HG03139 (cell line): ENCODE results near the gene IRGQ.

Source experiments
- ATAC-seq: cut with Tn5 transposase; IDR thresholded peaks from one replicate; pipeline ENCODE4 v1.9.1; 2021; ENCODE audit not compliant: unreplicated experiment

The IRGQ gene

DNA sequence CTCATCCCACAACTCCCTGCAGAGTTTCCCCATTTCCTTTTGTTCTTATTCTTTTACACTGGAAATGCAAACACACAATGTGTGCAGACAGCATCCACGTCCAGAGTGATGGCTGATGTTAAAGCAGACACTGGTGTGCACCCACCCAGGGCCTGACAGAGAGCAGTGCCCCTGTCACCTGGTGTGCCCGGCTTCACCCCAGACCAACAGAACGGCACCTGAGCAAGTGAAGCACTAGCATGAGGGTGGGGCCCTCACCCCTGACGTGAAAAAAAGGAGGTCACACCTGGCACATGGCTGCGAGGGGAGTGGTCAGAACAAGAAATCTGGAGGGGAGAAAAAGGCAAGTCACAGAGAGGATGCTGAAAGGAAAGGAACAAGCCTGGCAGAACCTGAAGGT, 50.7 kb downstream of the IRGQ start:
- no peak for ATAC-seq

DNA sequence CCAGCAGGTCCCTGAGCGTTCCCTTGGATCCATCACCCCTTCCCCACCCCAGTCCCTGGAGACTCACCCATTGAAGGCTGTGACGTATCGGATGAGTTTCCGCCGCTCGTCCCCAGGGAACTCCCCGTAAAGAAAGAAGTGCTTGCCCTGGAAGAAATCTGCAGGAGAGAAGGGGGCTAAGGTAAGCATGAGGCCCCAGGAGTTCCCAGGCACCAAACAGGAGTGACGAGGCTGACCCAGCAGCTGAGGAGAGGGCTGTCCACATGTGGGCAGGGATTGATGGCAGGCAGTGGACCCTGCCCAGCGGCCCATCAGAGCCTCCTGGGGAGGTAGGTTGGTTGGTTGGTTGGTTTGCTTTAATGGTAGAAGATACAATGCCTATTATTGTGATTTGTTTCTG, 51.9 kb downstream of the IRGQ start:
- ATAC-seq: no peak

DNA sequence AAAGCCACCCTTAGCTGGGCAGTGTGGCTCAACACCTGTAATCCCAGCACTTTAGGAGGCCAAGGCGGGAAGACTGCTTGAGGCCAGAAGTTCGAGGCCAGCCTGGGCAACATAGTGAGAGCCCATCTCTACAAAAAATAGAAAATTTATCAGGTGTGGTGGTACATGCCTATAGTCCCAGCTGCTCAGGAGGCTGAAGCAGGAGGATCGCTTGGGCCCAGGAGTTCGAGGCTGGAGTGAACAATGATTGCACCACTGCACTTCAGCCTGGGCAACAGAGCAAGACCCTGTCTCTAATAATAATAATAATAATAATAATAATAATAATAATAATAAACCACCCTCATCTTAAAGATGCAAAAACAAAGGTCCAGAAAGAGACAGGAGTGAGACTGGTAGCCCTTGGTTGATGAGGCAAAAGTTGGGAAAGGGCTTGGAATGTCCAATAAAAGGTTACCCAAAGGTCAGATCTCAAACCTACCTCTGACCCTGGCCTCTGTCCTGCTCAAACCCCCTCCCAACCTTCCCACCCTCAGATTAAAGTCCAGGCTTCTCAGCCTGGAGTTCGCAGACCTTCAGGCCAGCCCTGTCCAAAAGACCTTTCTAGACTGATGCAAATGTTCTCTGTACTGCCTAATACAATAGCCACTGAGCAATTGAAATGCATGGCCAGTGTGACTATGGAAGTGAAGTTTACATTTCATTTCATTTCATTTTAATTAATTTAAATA, 53.8 kb downstream of the IRGQ start:
- no peak for ATAC-seq

GRCh38 chr19:43540381-43540780, 55.6 kb downstream of the IRGQ start:
- no peak for ATAC-seq

- ATAC-seq: no peak
Measured at GRCh38 chr19:43538922-43539321, 57.0 kb downstream of the IRGQ start.

GRCh38 chr19:43534816-43535761, 60.8 kb downstream of the IRGQ start:
- no peak for ATAC-seq
